Heart left ventricle (tissue), 16 donors: Measurements from ENCODE around the gene HERC2. TPM values are rescaled to one million over a fixed set of nuclear protein-coding genes. Genes with fewer than 3 reads are reported as not detected.

Experiments used
- ATAC-seq, 4 donors: fragments of 200-7000 bp; cut with Tn5 transposase; one replicate each; pipeline ENCODE4 v1.9.1; 2020 to 2022; ENCODE audit warnings: moderate library complexity in 4 of 4, mild to moderate bottlenecking in 3 of 4, moderate number of reproducible peaks in 1 of 4
- DNase-seq, 5 donors: peaks; one replicate each; pipeline ENCODE4 v3.0.0-alpha.2; 2020
- H3K27ac ChIP-seq, 12 donors: fragments of 200-600 bp; sonication (generic) in 4 of 12; one replicate each; pipeline versions ENCODE4 v1.5.0 to v1.8.0; 2016 to 2022; ENCODE audit warnings: mild to moderate bottlenecking in 2 of 12
- H3K27me3 ChIP-seq, 9 donors: fragments of 200-600 bp; sonication (generic) in 2 of 9; one replicate each; pipeline versions ENCODE4 v1.5.1 to v1.8.0; 2016 to 2022; ENCODE audit warnings: mild to moderate bottlenecking in 3 of 9
- H3K36me3 ChIP-seq, 9 donors: fragments of 200-600 bp; sonication (generic) in 2 of 9; one replicate each; pipeline versions ENCODE4 v1.5.0 to v1.8.0; 2018 to 2022; ENCODE audit warnings: mild to moderate bottlenecking in 2 of 9
- H3K4me1 ChIP-seq, 12 donors: fragments of 200-600 bp; sonication (generic) in 4 of 12; one replicate each; pipeline versions ENCODE4 v1.5.0 to v1.8.0; 2016 to 2022; ENCODE audit warnings: mild to moderate bottlenecking in 3 of 12
- H3K4me3 ChIP-seq, 12 donors: fragments of 200-600 bp; sonication (generic) in 4 of 12; one replicate each; pipeline versions ENCODE4 v1.5.0 to v1.8.0; 2017 to 2022; ENCODE audit warnings: mild to moderate bottlenecking in 9 of 12, moderate library complexity in 4 of 12
- H3K9me3 ChIP-seq, 12 donors: fragments of 200-600 bp; sonication (generic) in 4 of 12; one replicate each; pipeline versions ENCODE4 v1.5.0 to v1.8.0; 2016 to 2022; ENCODE audit warnings: mild to moderate bottlenecking in 1 of 12
- POLR2A ChIP-seq, 2 donors: fragments of 450-650 bp; IDR thresholded peaks; one replicate each; pipeline ENCODE4 v1.6.1; 2017; ENCODE audit warnings: antibody characterized with exemption in 2 of 2, mild to moderate bottlenecking in 2 of 2, moderate library complexity in 2 of 2
- WGBS, 4 donors: extraction: QIAGEN DNeasy Blood & Tissue Kit in 2 of 4; methylation state at CpG; one replicate each; pipeline versions ENCODE4 v1.1.5 to v1.1.7; 2013 to 2018; 5-methylcytosine and 5-hydroxymethylcytosine counted together
- intact Hi-C, 10 donors: fragments of 100-400 bp; cut with DNase I; formaldehyde crosslinking; loops; one replicate each; pipeline versions ENCODE4 v1.11.1 to v1.14.2; 2022
- polyA plus RNA-seq, 2 donors: library from polyadenylated mRNA; stranded (reverse); fragments of 200-250 nt; gene quantifications; one replicate each; pipeline ENCODE4 v1.2.3, GENCODE V29; 2013
- total RNA-seq, 9 donors: library from RNA; depleted of rRNA in 2 of 9; stranded (reverse); fragments of >200 nt in 2 of 9; fragmentation: NEBNext Ultra II Directional in 3 of 9; extraction: Animal tissue kit (Norgen Biotek cat#: 25700) in 3 of 9; gene quantifications; one replicate each; pipeline versions ENCODE4 v1.1.0 to v1.2.4, GENCODE V29; 2016 to 2023
- TF ChIP-seq, protein P1 (sequence below), 12 donors: fragments of 200-600 bp; sonication (generic) in 4 of 12; IDR thresholded peaks; one replicate each; pipeline versions ENCODE4 v1.5.0 to v1.8.0; 2018 to 2022; ENCODE audit warnings: antibody characterized with exemption in 12 of 12, mild to moderate bottlenecking in 5 of 12
- donor health status: ischemic (EF 13 %, LVEDD 7.1; RV severe dilation, severe dysfunction).
- donor health status: healthy with polysubstance abuse.
- donor health status: DM: no; HTN: yes; CAD: no.
- donor health status: DM: no; HTN: no; CAD: no.
- donor health status: ischemic (EF 25% LVEDD 6.9; RV normal size, moderate dysfunction).
- donor health status: ischemic (EF 25% LVEDD 5.7; RV mildly dilated, moderate dysfunction).
- donor health status: healthy.
- donor health status: DM: yes; HTN: yes; CAD: no.
- donor health status: ischemic (EF 35%, LVEDD 5.7; RV mildly dilated, moderate dysfunction).
- donor health status: nonischemic (EF 11% LVEDD 7.7; RV severe dilation, severe dysfunction).
- donor health status: DM: yes; HTN: yes; CAD: no.
- donor health status: PGD.
- donor health status: ischemic (EF 29% LVEDD 5.4; RV normal size, mild dysfunction).
- donor health status: nonischemic (EF 23%, LVEDD 6.1; RV moderate dilation, normal function).

The HERC2 gene
- total and polyA plus RNA-seq, 11 donors, result 25.9 to 70.5 (median 59.0) TPM

DNA sequence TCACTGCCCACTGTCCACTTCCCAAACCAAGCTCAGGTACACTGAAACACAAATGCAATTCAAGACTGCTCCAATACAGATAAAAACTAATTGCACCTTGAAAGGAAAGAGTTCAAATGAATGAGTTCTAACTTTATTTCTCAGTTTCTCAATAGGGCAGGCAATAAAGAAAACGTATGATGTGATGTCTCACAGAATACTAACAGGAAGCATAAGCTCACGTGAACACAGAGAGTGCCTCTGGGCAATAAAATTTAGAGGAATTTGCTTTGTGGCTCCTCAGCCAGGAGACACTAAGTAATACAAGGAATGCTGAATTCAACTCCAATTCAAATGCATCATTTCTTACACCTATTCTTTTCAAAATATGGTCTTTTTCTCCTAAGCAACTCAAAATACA lies 140.6 kb downstream of the HERC2 start:
- H3K9me3 ChIP-seq, result no peaks in the 10 kb centered on the region
- H3K27ac ChIP-seq, result no peak overlapping the region
- WGBS, 4 donors, result 86 to 92% (median 88%) methylated on average over 2 of the region's 2 CpGs
- H3K27me3 ChIP-seq, result no peaks in the 10 kb centered on the region
- no peak for ATAC-seq
- peaks cover 0 to 15% (median 2%) of the 10 kb centered on the region in 12 donors for H3K4me1 ChIP-seq
- H3K4me3 ChIP-seq, result no peak overlapping the region
- H3K36me3 ChIP-seq, result peaks cover 0 to 83% (median 63%) of the 10 kb centered on the region in 9 donors
- intact Hi-C loops, result loop anchor here in 1 of 10 donors (5.0 kb wide), 1 partner anchor 36 kb away; no protein-coding TSS in a partner anchor
- TF ChIP-seq, protein P1, sequence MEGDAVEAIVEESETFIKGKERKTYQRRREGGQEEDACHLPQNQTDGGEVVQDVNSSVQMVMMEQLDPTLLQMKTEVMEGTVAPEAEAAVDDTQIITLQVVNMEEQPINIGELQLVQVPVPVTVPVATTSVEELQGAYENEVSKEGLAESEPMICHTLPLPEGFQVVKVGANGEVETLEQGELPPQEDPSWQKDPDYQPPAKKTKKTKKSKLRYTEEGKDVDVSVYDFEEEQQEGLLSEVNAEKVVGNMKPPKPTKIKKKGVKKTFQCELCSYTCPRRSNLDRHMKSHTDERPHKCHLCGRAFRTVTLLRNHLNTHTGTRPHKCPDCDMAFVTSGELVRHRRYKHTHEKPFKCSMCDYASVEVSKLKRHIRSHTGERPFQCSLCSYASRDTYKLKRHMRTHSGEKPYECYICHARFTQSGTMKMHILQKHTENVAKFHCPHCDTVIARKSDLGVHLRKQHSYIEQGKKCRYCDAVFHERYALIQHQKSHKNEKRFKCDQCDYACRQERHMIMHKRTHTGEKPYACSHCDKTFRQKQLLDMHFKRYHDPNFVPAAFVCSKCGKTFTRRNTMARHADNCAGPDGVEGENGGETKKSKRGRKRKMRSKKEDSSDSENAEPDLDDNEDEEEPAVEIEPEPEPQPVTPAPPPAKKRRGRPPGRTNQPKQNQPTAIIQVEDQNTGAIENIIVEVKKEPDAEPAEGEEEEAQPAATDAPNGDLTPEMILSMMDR (IDR thresholded peaks at IDR 0.05), result no peak
- TF ChIP-seq POLR2A (IDR thresholded peaks at IDR 0.05), result no peak
- DNase-seq, result no peak

- DNase-seq, result no peak
- intact Hi-C loops, result no loop called here
- ATAC-seq, result peak; percentile 72 to 92 (median 82)
- peak overlapping the region in 1 of 12 donors; percentile 16 for H3K27ac ChIP-seq
- H3K4me1 ChIP-seq, result peaks cover 0 to 9% (median 0%) of the 10 kb centered on the region in 12 donors
- WGBS, 4 donors, result 52 to 63% (median 57%) methylated on average over 4 of the region's 4 CpGs
- H3K9me3 ChIP-seq, result no peaks in the 10 kb centered on the region
- no peak for TF ChIP-seq POLR2A (IDR thresholded peaks at IDR 0.05)
- TF ChIP-seq, protein P1 (IDR thresholded peaks at IDR 0.05), result no peak
- H3K4me3 ChIP-seq, result no peak overlapping the region
- peaks cover 0 to 90% (median 71%) of the 10 kb centered on the region in 9 donors for H3K36me3 ChIP-seq
- H3K27me3 ChIP-seq, result no peaks in the 10 kb centered on the region
Measured at GRCh38 chr15:28179270-28179669, 142.7 kb downstream of the HERC2 start.

DNA sequence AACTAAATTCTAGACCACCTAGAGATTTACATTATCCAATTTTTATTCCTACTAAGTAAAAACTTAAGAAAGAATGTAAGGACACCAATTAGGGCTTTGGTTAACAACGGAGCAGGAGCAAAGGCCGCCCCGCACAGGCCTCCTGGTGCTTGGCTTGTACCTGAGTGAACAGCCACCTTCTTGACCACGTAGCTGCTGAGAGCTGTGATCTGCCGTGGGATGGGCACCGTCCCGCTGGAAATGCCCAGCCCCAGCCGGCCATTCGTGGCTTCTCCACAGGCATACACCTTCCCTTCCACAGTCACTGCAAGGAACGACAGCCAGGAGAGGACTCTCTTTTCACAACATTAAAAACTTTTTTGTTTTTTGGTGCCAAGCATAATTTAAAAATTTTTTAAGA lies 143.3 kb downstream of the HERC2 start:
- Histone ChIP-seq H3K4me3 (no peak overlapping the region), H3K27ac (peak overlapping the region in 2 of 12 donors; percentile 16 to 20), H3K4me1 (peaks cover 0 to 9% (median 0%) of the 10 kb centered on the region in 12 donors), H3K27me3 (no peaks in the 10 kb centered on the region), H3K36me3 (peaks cover 0 to 93% (median 71%) of the 10 kb centered on the region in 9 donors), H3K9me3 (no peaks in the 10 kb centered on the region)
- ATAC-seq (no peak), DNase-seq (no peak)
- no peak for TF ChIP-seq POLR2A (IDR thresholded peaks at IDR 0.05)
- TF ChIP-seq, protein P1 (IDR thresholded peaks at IDR 0.05), result no peak
- intact Hi-C loops, result no loop called here
- WGBS, 4 donors, result 93 to 97% (median 95%) methylated on average over 10 of the region's 10 CpGs

- 65 to 77% (median 74%) methylated on average over 3 of the region's 3 CpGs for WGBS, 4 donors
- H3K27me3 ChIP-seq, result no peaks in the 10 kb centered on the region
- peaks cover 0 to 9% (median 0%) of the 10 kb centered on the region in 12 donors for H3K4me1 ChIP-seq
- no peaks in the 10 kb centered on the region for H3K9me3 ChIP-seq
- intact Hi-C loops, result no loop called here
- no peak overlapping the region for H3K4me3 ChIP-seq
- TF ChIP-seq POLR2A (IDR thresholded peaks at IDR 0.05), result no peak
- TF ChIP-seq, protein P1 (IDR thresholded peaks at IDR 0.05), result no peak
- peak overlapping the region in 5 of 12 donors; percentile 2 to 53 (median 15) for H3K27ac ChIP-seq
- ATAC-seq (peak in 3 of 4 donors; percentile 25 to 40 (median 35)), DNase-seq (no peak)
- peaks cover 0 to 94% (median 73%) of the 10 kb centered on the region in 9 donors for H3K36me3 ChIP-seq
Measured at GRCh38 chr15:28178290-28178689, 143.7 kb downstream of the HERC2 start.
